Measurements from ENCODE around the gene PRKN.

PRKN gene

DNA sequence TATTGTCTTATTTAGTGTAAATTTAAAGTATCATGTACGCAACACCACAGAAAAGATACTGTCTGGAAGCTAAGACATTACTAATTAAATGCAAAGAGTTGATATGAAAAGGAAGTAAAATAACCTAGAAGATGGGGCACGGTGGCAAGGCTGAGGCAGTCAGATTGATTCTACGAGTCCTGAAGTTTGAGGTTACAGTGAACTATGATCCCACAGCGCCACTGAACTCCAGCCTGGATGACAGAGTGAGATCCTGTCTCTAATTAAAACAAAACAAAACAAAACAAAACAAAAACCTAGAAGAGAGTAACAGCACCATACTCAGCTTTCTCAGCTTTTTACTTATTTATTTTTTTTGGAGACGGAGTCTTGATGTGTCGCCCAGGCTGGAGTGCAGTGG lies 199.0 kb downstream of the PRKN start:
- no peak for DNase-seq

DNA sequence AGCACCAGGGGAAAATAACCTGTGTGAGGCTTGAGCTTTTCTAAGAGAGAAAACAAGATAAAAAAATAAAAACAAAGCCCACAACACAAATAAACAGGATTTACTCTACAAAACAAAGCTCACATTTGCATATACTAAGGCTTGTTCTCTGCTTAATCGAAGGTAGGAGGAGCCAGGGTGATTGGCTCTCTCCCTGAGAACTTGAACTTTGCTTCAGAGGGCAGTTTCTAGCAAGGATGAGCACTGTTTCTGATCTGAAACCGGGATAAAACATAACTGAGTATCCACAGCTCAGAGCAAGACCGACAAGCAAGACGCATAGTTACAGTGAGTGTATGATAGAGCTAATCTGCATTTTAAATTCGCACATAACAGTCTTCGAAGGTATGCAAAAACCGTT lies 200.6 kb downstream of the PRKN start:
- no peak for DNase-seq

DNA sequence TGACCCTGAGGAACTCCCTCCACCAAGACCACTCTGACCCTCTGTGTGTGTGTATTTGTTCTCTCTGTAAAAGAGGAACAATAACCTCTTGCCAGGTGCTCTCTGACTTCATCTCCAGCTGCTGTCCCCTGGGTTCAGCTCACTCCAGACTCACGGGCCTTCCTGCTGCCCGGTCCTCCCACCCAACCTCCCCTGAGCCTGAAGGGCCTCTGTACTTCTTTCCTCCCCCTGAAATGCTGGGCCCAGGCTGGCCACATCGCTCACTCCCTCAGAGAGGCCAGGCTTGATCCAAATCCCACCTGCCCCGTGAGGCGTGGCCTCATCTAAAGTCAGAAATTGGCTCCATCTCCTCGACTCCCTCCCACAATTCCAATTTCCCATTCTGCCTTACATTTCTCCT lies 202.4 kb downstream of the PRKN start:
- DNase-seq: no peak

DNA sequence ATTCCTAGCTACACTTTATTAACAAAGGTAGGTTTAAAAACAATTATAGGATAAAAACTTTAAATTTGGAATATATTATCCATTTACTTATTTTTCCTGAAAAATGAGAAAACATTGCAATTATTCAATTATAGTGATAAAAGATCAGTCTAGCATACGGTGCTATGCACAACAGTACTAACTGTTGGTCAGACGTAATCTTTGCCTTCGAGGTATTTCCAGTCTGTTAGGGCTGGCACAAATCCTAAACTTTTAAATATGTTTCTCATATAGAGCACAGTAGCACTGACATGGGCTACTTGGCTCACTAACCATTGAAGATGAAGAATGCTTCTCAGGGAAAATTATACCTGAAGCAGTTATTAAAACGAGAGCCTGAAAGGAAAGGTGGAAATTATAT lies 214.8 kb downstream of the PRKN start:
- DNase-seq: no peak

DNA sequence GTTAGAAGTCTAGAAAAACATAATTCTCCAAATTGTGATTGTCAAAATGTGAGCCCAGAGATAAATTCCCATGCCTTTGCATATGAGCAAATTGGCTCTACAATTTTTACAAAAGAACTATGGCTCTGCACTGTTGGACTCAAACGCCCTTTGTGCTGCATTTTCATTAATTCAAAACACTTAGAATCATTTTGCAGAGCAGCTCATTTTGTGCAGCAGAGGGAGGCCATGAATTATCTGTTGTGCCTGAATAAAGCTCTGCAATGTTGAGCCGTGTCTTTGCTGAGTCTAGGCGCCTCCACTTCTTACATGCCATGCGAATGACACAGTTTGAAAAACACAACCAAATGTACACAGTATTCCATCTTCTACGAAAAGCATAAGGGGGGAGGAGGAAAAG lies 230.2 kb downstream of the PRKN start:
- DNase-seq: no peak

DNA sequence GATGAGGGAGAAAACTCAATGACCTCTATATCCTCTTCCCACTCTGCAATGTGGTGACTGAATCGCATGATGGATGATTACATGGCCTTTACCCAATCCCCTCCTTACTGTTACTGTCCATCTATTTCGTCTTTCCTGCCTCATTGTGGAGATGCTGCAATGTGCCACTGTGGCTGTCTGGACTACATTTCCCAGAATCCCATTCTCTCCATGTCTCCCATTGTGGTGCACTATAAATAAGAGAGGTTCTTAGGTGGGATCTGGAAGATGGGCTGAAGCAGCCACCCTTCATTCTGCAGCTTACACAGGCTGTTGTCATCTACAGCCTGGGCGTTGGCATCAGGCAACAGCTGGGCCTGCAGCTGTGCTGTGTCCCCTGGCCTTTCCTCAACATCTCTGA lies 233.6 kb downstream of the PRKN start:
- no peak for DNase-seq

DNA sequence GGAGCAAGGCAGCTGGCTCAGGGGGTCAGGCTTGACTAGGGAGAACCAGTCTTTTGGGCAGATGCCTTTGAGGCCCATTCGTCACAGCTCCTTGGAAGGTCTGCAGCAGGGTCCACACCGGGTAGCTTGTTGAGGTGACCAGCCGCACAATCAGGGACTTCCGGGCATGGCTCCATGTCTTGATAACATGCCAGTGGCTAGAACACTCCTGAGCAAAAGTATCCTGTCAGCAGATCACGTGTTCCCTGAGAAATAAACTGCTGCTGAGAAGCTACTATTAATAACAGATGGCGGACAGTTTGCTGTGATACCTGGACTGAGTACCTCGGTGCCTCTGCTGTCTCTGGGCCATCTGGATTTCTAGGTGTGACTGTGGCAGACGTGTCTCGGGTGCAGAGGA lies 235.9 kb downstream of the PRKN start:
- no peak for DNase-seq

DNA sequence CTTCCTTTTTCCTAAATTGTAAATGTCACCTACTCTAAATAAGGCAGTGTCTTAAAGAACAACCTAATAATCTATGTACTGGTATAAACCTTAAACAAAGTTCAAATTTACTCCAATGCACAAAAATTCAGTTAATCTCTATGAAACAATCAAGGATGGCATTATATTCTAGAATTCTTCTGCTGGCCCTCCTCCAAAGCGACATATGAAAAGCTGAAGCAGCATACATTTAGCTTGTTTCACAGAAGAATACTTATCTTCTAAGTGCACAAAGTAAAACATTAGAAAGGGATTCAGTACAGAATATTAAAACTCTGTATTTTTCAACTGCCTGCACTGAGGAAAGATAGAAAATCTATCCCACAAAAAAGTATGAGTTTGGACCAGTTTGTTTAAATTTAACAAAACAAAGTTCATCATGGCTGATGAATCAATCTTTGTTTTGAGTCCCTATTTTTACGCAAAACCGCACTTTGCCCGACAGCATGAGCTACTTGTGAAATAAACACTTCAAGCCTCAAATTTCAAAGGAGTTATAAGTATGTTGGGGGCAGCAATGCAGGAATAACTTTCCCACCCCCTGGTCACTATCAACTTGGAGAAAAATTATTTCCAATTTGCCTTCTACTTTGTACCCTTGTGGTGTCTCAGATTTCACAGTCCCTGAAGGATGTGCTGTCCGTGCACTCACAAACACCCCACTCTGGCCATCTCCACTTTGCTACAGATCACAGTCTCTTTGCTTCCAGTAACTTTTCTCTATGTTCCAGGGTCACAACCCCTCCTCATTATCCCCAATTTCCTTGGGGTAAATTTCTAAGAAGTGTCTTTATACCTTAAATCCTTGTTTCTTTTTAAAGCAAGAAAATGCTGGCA lies 238.2 kb downstream of the PRKN start:
- no peak for DNase-seq

DNA sequence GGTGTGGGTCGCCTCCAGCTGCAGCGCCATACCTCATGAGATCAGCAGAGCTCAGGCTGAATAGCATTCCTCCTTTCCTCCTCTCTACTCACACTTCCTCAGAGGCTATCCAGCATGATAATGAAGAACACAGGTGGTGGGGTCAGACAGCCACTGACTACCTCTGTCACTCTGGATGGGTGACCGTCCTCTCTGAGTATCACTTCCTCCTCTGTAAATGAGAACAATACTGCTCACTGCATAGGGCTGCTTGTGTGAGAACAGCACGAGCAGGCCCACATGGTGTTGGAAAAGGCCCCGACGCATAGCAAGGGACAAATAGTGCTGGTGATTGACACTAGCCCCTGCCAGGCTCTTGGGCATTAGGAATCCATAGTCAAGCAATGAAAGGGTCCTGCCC lies 239.1 kb downstream of the PRKN start:
- DNase-seq: no peak

DNA sequence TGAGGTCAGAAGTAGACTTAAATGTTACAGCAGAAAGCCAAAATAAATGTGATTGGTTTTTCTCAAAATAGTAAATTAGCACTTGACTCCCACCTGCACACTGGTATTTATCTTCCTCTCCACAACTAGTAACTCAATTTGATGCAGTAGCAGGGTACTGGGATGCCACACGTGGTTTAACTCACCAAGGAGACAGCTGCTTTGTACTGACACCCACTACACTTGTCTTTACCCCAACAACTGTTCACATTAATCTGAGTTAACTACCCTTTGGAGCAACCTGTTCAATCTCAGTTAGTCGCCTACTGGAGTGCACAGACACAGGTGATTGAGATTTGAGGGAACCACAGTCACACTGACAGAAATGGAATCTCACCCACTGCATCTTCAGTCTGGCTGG lies 242.1 kb downstream of the PRKN start:
- DNase-seq: no peak

DNA sequence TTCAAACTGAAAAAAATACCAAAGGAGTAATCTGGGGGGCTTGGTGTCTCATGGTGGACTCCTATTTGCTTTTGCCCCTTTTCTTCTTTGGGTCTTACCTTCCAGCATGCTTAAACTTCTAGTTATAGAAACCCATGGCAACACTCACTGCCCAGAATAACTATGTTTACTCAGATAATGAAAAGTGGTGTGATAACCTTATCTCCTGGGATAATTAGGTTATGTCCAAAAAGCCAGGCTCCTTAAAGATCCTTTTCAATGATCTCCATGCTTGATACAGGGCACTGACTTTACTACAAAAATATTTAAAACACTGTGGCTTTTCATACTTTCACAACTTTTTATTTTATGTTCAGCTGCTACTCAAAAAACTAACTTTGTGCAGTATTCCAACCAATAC lies 245.6 kb downstream of the PRKN start:
- no peak for DNase-seq

DNA sequence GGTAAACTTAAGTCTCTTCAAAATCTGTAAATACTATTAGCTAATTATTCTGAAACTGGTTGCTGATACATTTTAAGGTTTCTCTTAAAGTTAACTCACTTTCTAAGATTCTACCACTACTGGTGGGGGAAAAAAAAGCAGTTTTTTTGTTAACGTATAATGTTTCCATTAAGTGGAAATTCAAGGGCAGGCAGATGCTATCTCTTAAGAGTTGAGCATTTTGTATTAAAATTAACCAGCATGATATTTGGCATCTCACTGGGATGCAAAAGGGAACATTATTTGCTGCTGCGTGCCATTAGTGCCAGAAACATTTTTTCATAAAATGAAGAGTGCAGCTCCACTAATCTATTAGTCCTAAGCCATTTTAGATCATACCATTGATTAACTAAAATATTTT lies 246.2 kb downstream of the PRKN start:
- DNase-seq: no peak

DNA sequence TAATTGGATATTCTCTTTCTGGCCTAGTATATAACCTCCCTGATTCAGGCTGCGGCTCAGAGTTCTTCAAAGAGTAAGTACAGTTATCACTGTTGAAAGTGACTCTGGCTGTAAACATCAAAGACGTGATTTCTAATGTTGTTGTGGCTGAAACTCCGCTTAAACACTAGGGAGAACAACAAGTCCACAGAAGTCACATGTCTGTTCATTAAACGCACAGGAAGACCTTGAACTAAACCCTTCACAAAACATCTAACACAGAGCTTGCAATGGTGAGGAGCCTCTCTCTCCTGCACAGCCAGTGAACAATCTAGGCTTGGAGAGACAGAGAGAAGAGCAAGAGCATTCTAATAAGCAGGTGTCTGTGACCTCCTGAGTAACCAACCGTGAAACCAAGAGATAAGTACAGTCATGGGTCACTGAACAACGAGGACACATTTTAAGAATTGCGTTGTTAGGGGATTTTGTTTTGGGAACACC lies 249.3 kb downstream of the PRKN start:
- no peak for DNase-seq

DNA sequence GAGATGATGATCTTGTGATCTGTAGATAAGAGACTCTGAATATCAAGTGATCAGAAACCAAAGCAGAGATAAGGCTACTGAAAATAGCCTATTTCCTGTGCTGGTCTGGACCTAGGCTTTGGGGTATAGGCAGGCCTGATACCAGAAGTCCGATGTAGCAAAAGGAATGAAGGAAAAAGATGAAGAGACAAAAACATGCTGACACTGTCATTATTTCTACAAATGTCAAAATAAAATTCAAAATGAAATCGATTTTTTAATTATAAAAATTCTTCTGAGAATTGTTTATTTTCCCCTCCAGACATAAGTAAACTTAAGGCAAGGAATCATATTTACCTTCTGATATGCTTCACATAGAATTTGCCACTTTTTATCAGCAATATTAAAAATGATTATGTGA lies 252.8 kb downstream of the PRKN start:
- DNase-seq: no peak

DNA sequence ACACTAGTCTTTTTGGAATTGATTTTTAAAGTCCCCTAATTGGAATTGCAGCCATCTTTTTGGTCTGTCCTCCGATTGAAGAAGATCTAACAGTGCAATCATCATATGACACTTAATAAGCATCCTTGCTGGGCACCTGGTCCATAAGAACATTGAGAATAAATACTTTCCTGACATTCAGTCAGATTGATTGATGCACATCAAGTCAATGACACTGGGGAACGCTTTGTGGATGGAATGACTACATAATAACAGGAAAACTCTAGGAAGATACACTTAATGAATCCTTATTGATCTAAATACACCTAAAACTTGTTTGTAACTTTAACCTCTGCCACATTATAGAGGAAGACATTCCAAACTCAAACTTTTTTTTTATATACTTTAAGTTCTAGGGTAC lies 255.7 kb downstream of the PRKN start:
- no peak for DNase-seq

DNA sequence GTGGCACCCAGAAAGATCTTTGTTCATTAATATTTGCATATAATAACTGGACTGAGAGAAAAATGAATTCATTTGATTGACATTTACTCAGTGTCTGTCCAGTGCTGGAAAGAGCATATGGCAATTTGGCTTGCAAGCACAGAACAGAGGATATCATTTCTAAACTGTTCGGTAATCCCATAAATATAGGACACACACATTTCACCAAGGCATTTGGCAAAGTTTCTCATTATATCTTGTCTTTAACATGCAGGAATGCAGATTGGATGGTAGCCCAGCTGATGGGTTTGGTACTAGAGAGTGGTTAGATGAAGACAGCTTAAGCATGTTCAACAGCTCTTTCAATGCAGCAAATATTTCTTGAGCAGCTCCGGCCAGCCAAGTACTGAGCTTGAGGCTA lies 259.2 kb downstream of the PRKN start:
- no peak for DNase-seq

DNA sequence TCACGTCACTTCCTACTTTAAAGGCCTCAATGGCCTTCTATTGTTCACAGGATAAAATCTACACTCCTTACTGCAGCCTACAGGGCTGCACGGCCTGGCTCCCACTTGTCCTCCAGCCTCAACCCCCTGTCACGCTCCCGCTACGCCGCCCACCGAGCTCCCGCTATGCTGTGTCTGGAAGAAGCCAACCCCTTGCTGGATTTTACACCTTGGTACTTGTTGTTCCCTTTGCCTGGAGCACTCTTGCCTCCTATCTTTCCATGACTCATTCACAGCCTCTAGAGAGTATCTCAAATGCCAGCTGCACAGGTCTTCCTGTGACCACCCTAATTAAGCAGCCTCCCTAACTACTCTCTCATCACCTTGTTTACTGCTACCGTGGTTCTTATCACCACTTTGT lies 259.9 kb downstream of the PRKN start:
- no peak for DNase-seq

DNA sequence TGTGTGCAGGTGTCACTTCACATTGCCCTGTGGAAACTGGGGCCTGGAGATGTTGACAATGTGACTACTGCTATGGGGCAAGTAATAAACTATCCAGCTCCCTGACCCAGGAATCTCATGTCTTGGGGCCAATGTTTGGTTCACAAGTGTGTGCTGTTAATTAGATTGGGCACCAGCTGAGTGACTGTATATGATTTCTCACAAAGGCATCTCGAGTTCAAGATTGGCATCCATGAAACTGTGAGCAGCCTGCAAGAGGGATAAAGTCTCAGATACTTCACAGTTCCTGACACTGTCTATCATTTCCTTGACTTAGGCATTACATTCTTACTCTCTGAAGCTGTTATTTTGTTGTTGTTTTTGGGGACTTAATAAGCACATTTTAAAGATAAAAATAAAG lies 264.0 kb downstream of the PRKN start:
- no peak for DNase-seq

DNA sequence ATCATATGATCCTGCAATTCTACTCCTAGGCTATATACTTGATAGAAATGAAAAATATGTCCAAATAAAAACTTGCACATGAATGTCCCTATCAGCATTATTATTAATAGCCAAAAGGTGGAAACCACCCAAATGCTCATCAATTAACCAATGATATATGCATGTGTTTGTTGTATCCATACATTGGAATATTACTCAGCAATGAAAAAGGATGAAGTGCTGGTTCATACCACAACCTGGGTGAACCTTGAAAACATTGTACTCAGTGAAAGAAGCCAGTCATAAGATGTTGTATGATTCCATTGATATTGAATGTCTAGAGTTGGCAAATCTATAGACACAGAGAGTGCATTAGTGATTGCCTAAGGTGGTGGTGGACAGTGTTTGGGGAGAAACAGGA lies 267.6 kb downstream of the PRKN start:
- no peak for DNase-seq

DNA sequence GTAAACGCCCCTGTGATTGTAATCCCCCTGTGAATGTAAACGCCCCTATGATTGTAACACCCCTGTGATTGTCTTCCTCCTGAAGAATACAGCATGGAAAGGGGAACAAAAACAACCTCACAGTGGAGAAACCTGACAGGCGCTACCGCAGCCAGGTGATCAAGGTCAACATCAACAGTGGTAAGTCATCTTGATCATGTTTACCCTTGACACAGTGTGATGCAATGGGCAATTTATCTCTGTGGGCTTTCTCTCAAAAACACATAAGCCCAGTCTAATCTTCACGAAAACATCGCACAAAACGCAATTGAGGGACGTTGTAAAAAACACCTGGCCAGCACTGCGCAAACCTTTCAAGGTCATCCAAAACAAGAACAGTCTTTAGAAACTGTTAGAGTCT lies 277.2 kb downstream of the PRKN start:
- no peak for DNase-seq

DNA sequence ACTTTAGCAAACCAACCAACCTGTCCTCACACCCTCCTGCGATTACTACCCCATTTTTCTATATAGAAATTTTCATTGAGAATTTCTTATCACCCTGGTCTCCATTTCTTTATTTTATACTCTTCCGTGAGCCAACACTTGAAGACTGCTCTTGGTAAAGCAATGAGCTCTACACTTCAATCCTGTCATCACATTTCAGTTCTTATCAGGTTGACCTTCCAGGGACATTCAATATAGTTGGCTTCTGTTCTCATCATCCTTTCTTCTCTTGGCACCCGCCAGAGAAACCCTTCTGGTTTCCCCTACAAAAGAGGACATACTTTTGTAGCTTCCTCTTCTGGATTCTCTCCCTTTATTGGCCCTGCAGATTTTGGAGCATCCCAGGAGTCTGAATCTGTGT lies 279.3 kb downstream of the PRKN start:
- DNase-seq: no peak

DNA sequence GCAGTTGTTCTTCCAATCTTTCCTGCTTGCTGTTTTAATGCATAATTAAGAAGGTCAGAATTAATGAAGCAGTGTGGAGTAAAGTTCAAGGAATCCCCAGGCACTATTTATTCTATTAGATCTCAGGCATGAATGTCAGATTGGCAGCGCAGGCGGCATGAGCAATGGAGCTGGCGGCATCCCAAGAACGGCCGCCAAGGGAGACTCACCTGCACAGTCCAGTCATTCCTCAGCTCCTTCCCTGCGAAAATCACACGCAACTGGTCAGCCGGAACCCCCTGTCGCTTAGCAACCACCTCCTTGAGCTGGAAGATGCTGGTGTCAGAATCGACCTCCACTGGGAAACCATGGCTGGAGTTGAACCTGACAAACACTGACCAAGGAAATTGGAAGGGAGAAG lies 284.5 kb downstream of the PRKN start:
- DNase-seq: no peak

DNA sequence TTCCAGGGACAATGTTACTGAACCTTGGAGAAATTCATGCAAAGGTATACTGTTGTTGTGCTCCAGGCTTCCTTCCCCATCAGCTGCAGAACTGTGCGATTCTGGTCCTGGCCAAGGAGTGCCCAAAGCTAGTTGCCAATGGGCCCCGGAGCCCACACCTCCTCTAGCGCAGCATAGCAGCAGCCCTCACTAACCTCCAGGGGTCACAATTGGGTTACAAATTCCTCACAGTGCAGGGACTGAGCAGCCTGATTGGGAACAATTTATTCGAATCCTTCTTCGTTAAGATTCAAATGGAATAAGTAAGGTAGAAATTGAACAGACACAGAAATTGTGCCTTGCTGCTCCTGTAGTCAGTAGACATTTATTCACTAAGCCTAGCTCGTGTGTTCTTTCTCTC lies 284.9 kb downstream of the PRKN start:
- DNase-seq: no peak

DNA sequence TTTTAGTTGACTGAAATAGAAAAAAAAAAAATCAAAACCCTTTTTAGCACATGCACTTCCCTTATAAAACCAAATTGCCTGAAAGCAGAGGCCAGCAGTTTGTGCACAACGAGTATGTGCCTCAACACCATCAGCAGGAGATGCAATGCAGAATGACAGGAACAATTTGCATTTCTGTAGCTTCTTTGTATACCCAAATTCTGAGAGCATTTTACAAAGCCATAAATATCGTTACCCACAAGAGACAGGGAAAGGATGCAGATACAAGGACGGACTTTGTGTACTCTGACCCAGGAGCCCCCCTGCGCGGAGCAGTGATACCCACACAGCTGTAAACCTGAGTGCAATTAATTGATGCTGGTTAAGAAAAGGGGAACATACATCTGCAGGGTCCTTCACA lies 285.6 kb downstream of the PRKN start:
- no peak for DNase-seq

DNA sequence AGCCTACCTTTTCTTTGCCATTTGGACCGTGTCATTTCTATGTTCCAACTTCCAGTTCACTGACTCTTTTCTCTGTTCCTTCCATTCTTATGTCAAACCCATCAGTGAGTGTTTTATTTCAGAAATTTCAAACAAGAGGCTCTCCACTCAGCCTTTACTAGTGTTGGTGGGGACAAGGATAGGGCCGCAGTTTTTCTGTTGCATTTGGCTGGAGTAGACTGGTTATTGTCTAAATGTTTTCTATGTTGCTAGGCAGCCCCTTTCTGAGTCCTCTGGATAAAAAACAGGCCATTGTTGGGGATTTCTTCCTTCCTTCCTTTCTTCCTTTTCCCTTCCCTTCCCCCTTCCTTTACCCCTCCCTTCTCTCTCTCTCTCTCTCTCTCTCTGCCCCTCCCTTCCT lies 288.6 kb downstream of the PRKN start:
- DNase-seq: no peak

Data from CD4-positive, alpha-beta T cell treated with Interleukin-4 for 1 hour (primary cell).